SH-SY5Y (cell line): ENCODE data around the gene SLC24A1.

Experiments
- GATA2 ChIP-seq: IDR thresholded peaks from 2 replicates; pipeline ENCODE4 v1.6.1; 2011; ENCODE audit warnings: mild to moderate bottlenecking, low read depth, low read length
- GATA3 ChIP-seq: IDR thresholded peaks from 2 replicates; pipeline ENCODE4 v1.6.1; 2011; ENCODE audit warnings: low read depth, mild to moderate bottlenecking, low read length, moderate library complexity

Gene SLC24A1

DNA sequence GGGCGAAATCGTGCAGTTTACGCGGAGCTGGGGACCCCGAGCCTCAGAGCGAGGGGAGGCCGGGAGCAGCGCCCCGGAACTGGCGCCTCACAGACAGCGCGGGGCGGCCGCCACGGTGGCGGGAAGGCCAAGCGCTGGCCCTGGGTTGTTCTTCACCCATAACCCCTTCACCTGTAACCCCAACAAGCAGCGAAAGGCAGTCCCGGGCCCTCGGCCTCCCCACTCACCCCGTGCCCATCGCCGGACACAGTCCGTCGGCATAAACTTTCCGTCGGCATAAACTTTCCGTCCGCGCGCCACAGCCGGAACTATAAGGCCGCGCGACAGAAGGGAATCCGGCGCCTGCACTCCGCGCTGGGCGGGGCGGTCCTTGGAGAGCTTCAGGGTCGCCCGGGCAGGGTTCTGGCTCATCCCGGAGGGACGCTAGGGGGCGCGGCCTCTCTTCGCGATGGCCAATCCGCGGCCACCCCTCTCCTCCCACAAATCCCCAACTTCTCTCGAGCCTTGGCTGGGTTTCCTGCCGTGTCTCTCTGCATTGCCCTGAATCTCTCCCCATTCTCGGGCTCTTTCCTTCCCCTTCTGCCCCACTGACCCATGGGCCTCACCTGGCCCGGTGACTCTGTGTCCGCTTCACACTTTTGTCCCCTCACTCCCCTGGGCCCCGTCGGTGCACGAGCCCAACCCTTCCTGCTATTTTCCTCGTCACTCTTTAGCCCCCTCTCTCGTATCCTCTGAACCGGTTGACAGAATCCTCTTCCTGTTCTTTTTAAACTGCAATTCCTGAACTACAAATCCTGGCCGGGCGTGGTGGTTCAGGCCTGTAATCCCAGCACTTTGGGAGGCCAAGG, 10.6 kb upstream of the SLC24A1 start, which contains the start of gene INTS14:
Gene INTS14, minus strand, starts transcription at position 261 of the 848 bp plus-strand sequence. CDS start 3,751 bp downstream, outside the sequence.
- TF ChIP-seq GATA3 (no peak), GATA2 (no peak)

DNA sequence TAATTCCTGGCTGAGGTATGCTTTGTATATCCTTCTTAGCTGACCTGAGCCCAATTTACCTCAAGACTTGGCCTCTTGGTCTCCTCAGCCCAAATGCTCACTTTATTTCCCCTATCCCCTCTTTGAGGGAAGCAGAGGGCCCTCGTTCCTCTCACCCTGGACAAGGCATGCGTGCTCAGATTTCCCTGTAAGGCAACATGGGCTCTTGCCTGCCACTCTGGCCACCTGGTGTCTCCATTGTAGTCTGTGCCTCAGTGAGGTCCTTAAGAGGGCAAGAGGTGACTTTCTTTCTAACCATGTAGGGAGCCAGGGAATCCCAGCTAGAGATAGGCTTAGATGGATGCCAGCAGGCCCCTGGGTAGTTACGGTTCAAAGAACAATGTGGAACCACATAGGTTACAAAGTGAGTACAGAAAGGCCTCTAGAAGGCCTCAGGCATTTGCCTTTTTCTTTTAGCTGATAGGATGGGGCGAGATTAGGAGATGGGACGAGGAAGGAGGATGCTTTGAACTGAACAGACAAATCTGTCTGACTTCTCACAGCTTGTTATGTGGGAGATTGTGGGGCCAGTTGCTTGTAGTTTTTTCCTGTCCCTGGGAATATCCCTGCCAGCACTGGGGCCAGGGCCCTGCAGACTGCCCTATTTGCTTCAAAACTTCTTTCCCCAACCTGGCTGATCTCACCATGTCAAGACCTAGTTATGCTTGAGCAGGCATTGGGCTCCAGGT, 9.7 kb upstream of the SLC24A1 start:
- no peak for TF ChIP-seq GATA2
- TF ChIP-seq GATA3: no peak

DNA sequence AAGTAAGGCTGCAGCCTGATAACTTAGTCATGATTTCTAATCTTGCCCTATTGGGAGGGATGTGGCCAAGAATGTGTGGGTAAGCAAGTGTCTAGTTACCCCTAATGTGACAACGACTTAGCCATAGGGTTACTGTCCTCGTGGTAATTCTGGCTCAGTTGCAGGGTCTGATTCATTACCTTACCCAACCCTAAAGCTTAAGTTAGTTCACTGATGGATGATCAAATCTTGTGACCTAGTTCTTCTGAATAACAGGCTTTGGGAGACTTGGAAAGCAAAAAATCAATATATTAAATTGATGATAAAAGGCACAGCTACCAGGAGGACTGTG, 9.2 kb upstream of the SLC24A1 start:
- TF ChIP-seq GATA2: no peak

DNA sequence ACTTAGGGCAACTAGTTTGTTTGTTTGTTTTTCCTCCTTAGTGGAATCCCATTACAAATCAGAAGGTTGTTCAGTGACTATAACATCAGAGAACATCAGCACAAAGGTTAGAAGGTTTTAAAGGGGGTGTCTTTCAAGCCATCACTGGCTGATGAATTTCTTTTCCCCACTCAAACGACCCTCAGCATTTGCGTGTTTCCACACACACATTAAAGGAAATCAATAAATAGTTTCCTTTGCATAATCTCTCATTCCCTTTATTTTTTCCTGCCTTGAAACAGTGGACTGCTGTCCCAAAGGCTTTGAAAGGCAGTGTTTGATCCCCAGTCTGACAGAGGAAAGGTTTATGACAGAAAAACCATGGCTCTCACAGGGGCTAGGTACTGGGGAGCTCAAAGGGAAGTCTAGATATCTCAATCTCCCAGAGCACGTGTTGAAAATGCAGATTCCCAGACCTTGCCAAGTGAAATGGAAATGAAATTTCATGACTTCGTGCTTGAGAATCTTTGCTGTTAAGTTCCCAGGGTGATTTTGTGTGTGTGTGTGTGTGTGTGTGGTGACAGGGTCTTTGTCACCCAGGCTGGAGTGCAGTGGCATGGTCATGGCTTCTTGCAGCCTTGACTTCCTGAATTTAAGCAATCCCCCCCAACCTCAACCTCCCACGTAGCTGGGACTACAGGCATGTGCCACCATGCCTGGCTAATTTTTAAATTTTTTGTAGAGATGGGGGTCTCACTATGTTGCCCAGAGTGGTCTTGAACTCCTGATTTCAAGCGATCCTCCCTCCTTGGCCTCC, 8.6 kb upstream of the SLC24A1 start:
- no peak for TF ChIP-seq GATA2
- TF ChIP-seq GATA3: no peak

DNA sequence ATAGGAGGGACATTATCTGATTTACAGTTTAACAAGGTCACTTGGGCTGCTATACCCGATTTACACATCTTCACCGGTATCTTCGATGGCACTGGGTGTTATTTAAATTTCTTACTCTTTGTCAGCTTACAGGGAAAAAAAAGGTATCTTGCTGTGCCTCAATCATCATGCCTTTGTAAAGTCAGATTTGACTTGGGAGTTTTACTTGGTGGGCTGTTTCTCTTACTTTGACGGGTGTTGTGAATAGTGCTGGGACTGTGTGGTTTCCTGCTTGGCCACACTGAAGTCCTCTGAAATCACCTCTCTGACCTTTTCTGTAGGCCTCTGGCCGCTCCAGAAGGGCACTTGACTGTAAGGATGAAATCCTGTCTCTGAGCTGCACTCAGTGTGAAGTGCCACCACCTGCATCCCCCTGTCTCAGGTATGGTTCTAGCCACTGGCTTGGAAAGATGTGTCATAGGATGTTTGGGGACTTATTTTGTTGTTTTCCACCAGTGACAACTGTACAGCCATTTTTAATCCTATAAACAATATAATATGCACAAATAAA, 3.1 kb upstream of the SLC24A1 start:
- TF ChIP-seq GATA2 (no peak), GATA3 (no peak)

DNA sequence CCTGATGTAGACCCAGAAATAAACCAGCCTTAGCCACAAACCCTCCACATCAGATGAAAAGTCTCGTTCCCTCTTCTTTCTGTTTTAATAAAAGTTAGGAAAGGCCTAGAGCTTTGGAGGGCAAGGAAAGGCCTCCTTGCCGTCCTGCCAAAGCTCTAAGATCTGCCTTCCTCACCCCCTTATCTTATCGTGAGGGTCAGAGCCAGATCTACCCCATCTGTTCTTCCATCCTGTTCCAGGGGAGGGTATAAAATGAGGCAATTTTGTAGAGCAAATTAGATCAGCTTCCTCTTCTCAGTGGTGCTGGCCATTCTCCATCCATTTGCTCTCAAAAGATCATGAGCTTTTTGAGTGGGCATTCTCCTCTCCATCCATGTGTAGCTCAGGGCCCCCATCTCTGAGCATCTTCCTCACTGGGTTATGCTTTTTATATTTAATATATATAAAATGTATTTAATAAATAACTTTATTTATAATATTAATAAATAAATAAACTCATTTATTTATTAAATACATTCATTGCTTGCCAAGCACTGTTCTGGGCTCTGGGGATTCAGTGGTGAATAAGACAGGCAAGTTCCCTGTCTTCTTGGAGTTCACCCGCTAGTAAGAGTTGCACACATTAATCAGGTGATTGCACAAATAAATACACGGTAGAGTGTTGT, 2.0 kb upstream of the SLC24A1 start:
- no peak for TF ChIP-seq GATA3
- TF ChIP-seq GATA2: no peak

DNA sequence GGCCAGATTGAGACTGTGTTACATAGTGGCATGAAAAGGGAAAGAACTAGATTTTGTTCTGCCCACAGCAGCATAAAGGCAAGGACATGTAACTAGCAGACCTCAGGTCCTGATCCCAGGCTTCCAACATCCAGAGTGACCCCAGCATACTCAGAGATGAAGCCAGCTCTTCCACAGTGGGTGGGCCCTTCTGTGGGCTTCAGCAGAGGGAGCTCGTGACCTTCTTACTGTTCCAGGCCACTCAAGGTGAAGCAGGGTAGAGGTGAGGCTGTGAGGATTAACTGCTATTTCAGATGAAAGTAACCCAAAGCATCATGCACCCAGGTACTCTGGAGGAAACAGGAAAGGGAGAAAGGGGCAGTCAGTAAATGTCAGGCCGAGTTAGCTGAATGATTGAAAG, 905 bp upstream of the SLC24A1 start:
- no peak for TF ChIP-seq GATA3
- TF ChIP-seq GATA2: no peak

DNA sequence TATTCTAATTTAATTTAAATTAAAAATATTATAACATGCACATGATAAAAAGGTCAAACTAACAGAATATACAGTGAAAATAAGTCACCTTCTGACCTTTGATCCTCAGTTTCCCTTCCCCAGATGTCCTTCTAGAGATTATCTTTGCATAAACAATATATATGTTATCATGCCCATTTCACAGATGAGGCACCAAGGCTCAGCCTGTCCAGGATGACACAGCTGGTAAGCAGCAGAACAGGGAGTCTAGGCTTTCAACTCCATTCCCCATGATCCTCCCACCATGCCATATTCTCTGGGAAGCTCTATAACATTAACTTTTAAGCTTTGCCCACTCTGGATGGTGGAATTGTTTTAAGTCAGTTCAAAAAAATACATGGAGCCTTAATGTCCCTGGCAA, 1.4 kb downstream of the SLC24A1 start:
- TF ChIP-seq GATA2: no peak
- no peak for TF ChIP-seq GATA3

DNA sequence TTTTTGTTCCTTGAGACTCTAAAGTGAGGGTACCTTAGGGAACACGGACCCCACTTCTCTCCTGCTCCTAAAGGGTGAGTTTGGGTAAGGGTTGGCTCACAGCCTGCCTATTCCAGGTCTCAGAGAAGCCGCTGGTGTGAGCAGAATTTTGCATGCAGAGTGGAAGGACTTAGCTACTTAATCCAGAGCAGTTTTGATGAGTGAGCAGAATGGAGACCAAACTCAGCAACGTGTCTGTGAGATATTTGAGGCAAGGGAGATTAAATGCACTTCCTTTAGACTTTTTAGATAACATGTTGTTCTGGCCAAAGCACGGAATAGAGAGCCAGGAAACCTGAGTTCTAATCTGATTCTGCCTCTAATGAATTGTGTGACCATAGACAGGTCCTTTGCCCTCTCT, 5.1 kb downstream of the SLC24A1 start:
- TF ChIP-seq GATA3 (no peak), GATA2 (no peak)

DNA sequence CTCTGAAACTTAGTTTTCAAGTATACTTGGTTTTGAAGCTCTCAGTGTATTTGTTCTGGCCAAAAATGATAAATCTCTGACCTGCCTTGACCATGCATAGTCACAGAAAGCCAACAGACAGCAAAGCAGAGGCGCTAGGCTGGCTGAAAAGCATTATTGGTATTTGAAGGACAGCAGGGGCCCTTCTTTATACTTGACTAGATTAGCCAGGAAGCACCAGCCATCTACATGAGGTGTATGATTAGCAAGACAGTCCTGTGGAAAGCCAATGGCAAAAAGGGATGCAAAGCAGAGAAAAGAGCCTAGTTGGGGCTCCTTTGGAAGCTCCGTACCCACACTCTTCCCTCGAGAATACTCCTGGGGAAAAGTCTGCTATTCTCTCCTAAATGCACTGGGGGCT, 7.8 kb downstream of the SLC24A1 start:
- TF ChIP-seq GATA2 (no peak), GATA3 (no peak)

DNA sequence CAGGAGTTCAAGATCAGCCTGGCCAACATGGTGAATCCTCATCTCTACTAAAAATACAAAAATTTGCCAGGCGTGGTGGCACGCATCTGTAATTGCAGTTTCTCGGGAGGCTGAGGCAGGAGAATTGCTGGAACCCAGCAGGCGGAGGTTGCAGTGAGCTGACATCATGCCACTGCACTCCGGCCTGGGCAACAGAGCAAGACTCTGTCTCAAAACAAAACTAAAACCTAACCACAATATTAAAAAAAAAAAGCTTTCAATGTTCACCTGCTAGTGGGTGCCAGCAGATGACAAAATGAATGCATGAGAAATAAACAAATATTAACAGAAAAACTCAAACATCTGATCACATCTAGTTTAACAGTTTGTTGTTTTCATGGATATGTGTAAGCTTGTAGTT, 9.0 kb downstream of the SLC24A1 start:
- TF ChIP-seq GATA2 (no peak), GATA3 (no peak)

DNA sequence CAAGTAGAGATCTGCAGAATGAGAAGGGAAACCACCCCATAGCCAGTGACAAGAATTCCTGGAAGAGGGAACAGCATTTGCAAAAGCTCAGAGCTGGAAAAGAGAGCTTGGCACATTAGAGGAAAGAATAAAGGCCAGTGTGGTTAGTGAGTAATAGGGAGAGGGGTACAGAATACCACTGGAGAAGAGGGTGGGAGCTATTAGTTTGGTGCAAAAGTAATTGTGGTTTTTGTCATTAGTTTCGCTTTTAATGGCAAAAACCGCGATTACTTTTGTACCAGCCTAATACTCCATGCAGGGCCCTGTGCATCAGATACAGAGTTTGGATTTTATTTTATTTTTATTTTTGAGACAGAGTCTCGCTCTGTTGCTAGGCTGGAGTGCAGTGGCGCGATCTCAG, 9.8 kb downstream of the SLC24A1 start:
- no peak for TF ChIP-seq GATA3
- no peak for TF ChIP-seq GATA2

DNA sequence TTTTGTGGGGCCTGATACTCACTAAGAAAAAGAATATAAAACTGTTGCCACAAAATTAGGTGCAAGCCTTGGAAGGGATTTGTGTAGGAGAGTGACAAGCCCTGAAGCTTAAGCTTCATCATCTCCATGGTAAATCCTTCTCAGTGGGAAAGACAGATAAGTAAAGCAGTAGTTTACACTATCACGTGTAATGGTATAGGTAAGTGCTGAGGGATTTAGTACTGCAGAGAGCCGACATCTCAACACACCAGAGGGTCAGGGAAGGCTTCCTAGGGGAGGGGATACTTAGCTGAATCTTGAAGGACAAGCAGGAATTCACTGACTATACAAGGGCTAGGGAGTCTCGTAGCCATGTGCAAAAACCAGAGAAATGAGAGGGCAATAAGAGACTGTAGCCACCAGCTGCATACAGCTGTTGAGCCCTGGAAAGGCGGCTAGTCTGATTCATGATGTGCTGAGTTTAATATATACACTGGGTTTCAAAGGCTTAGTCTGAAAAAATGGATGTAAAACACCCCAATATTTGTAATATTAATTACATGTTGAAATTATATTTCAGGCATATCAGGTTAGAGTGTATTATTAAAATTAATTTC, 11.1 kb downstream of the SLC24A1 start:
- TF ChIP-seq GATA2 (no peak), GATA3 (no peak)

DNA sequence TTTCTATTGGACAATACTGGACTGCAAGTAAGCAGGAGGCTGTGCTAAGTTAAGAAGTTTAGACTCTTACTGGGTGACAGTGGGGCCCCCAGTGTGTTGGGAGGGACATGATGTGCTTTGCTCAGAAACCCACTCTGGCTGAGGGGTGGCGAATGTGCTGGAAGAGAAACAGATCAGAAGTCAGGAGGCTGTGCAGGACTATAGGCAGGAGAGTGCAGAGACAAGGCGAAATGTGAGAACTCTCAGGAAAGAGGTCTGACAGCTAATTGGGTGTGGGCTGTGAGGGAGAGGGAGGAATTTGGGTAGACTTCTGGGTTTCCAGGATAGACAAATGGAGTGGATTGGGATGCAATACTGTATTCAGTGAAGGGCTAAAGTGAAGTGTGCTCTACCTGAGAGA, 12.0 kb downstream of the SLC24A1 start:
- TF ChIP-seq GATA3: no peak
- no peak for TF ChIP-seq GATA2
